ENCODE measurements around the gene OR51B4.
"Not testable (repeated sequence)": the region's sequence is repeated elsewhere in the genome, so short reads cannot be mapped to it uniquely, and the experiment has no call there.

Gene OR51B4

GRCh38 chr11:5294342-5294995, 7.3 kb downstream of the OR51B4 start:
- DNase-seq (ENCODE audit: low read depth): not testable (repeated sequence)

- no peak for DNase-seq (ENCODE audit: low read depth)
Observed at GRCh38 chr11:5293028-5293427, 8.7 kb downstream of the OR51B4 start.

GRCh38 chr11:5291207-5291838, 10.4 kb downstream of the OR51B4 start:
- DNase-seq (ENCODE audit: low read depth): no peak

- DNase-seq (ENCODE audit: low read depth): no peak
Observed at GRCh38 chr11:5290106-5290505, 11.6 kb downstream of the OR51B4 start.

- DNase-seq (ENCODE audit: low read depth): no peak
Observed at GRCh38 chr11:5289696-5290095, 12.1 kb downstream of the OR51B4 start.

DNA sequence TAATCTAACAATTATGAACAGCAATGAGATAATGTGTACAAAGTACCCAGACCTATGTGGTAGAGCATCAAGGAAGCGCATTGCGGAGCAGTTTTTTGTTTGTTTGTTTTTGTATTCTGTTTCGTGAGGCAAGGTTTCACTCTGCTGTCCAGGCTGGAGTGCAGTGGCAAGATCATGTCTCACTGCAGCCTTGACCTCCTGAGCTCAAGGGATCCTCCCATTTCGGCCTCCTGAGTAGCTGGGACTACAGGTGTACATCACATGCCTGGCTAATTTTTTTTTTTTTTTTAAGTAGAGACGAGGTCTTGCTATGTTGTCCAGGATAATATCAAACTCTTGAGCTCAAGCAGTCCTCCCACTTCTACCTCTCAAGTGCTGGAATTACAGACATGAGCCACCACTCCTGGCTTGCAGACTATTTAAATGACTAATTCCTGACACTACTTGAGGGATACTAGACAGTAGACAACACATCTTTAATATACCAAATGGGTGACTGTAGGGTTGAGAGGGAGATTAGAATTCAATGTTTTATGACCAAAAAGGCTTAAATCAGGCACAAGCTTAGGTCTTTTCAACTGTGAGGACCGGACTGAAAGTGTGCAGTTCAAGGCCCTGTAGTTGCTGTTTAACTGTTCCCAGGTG, 12.7 kb downstream of the OR51B4 start:
- DNase-seq (ENCODE audit: low read depth): no peak

DNA sequence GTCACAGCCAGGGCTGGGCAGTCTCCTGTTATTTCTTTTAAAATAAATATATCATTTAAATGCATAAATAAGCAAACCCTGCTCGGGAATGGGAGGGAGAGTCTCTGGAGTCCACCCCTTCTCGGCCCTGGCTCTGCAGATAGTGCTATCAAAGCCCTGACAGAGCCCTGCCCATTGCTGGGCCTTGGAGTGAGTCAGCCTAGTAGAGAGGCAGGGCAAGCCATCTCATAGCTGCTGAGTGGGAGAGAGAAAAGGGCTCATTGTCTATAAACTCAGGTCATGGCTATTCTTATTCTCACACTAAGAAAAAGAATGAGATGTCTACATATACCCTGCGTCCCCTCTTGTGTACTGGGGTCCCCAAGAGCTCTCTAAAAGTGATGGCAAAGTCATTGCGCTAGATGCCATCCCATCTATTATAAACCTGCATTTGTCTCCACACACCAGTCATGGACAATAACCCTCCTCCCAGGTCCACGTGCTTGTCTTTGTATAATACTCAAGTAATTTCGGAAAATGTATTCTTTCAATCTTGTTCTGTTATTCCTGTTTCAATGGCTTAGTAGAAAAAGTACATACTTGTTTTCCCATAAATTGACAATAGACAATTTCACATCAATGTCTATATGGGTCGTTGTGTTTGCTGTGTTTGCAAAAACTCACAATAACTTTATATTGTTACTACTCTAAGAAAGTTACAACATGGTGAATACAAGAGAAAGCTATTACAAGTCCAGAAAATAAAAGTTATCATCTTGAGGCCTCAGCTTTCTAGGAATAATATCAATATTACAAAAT, 13.4 kb downstream of the OR51B4 start:
- no peak for DNase-seq (ENCODE audit: low read depth)

- DNase-seq (ENCODE audit: low read depth): no peak
Observed at GRCh38 chr11:5286901-5287300, 14.8 kb downstream of the OR51B4 start.

DNA sequence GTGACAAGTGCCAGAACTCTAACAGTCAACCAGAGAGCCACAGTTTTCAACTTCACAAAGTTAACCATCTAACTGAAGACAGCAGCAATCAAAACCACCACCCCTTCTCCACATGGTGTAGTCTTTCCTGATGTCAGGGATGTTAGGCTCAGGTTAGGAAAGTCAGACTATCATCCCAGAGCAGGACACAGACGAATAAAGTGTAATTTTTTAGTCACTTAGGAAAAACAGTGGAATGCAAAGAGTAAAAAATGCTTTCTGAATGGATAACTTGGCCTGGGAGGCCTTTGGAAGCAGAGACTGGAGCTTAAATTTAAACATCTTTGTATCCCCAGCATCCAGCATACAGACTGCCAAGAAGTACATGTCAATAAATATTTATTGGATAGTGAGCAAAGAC, 15.4 kb downstream of the OR51B4 start:
- no peak for DNase-seq (ENCODE audit: low read depth)

GRCh38 chr11:5285703-5286340, 15.9 kb downstream of the OR51B4 start:
- no peak for DNase-seq (ENCODE audit: low read depth)

- DNase-seq (ENCODE audit: low read depth): no peak
Observed at GRCh38 chr11:5284637-5285036, 17.1 kb downstream of the OR51B4 start.

GRCh38 chr11:5283882-5284281, 17.9 kb downstream of the OR51B4 start:
- DNase-seq (ENCODE audit: low read depth): no peak

- DNase-seq (ENCODE audit: low read depth): no peak
Observed at GRCh38 chr11:5283086-5283485, 18.7 kb downstream of the OR51B4 start.

DNA sequence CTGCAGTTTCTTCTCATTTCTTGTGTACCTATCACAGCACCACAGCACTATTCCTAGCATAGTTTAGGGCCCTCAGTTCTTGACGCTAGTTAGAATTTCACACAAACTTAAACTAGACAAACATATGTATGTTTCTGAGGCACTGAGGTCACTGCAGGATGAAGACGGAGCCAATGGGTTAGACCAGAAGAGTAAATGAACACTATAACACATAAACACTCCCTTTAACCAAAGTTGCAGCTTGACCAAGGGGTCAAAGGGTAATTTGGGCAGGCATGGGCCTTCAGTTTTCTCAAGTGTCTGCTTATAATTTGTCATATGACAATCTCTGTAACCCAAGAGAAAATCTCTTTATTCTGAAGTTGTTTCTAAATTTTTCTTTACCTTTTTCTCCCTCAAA, 19.1 kb downstream of the OR51B4 start:
- no peak for DNase-seq (ENCODE audit: low read depth)

DNA sequence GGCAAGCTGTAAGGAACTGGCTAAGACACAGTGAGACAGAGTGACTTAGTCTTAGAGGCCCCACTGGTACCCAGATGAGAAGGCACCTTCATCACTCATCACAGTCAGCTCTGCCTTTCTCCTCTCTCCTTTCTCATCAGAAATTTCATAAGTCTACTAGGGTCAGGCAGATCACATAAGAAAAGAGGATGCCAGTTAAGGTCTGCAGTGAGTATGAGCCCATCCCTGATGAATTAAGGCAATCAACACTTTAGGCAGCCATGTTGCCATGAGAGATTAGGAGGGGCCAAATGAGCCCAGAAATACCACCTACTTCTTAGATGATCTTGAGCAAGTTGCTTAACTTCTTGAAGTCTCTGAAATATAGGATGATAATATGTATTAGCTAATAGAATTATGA, 20.1 kb downstream of the OR51B4 start:
- no peak for DNase-seq (ENCODE audit: low read depth)

DNA sequence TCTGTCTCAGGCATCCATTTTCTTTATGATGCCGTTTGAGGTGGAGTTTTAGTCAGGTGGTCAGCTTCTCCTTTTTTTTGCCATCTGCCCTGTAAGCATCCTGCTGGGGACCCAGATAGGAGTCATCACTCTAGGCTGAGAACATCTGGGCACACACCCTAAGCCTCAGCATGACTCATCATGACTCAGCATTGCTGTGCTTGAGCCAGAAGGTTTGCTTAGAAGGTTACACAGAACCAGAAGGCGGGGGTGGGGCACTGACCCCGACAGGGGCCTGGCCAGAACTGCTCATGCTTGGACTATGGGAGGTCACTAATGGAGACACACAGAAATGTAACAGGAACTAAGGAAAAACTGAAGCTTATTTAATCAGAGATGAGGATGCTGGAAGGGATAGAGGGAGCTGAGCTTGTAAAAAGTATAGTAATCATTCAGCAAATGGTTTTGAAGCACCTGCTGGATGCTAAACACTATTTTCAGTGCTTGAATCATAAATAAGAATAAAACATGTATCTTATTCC, 21.1 kb downstream of the OR51B4 start:
- DNase-seq (ENCODE audit: low read depth): no peak

- DNase-seq (ENCODE audit: low read depth): no peak
Observed at GRCh38 chr11:5279471-5280090, 22.2 kb downstream of the OR51B4 start.

GRCh38 chr11:5277807-5278382, 23.9 kb downstream of the OR51B4 start:
- DNase-seq (ENCODE audit: low read depth): no peak

GRCh38 chr11:5276697-5277096, 25.0 kb downstream of the OR51B4 start:
- no peak for DNase-seq (ENCODE audit: low read depth)

- no peak for DNase-seq (ENCODE audit: low read depth)
Observed at GRCh38 chr11:5275369-5276110, 26.2 kb downstream of the OR51B4 start.

Data from activated T-helper 1 cell treated with Interleukin-2 at 50 U/mL for 16 hours (primary cell).